A549 (cell line): ENCODE measurements around the gene RAB1B.

Experiments used
- BCL3 ChIP-seq: fragments of >200 bp; sonication (Bioruptor Twin); formaldehyde crosslinking; IDR thresholded peaks from 3 replicates; pipeline ENCODE4 v1.6.1; 2016
- CHD2 ChIP-seq: fragments of 150-350 bp; IDR thresholded peaks from 2 replicates; pipeline ENCODE4 v1.6.1; 2014; ENCODE audit warnings: low read length; ENCODE audit not compliant: partially characterized antibody
- CTCF ChIP-seq: fragments of >200 bp; sonication (Bioruptor Twin); formaldehyde crosslinking; IDR thresholded peaks from 3 replicates; pipeline ENCODE4 v1.5.1; 2016
- EP300 ChIP-seq, 2 experiments: fragments of >200 bp; sonication (Bioruptor Twin); formaldehyde crosslinking; IDR thresholded peaks; 2 replicates in 1 of 2; 3 replicates in 1 of 2; pipeline ENCODE4 v1.6.1; 2016 to 2017
- FOSL2 ChIP-seq, 2 experiments: fragments of 450-650 bp in 1 of 2; fragments of >200 bp in 1 of 2; sonication (Bioruptor Twin) in 1 of 2; formaldehyde crosslinking; IDR thresholded peaks; 2 replicates each; pipeline versions ENCODE4 v1.5.0 to v1.6.1; 2016 to 2020; ENCODE audit warnings: mild to moderate bottlenecking in 1 of 2, moderate library complexity in 1 of 2
- HDAC2 ChIP-seq: fragments of 200-600 bp; sonication (generic); IDR thresholded peaks from 2 replicates; pipeline ENCODE4 v1.6.1; 2016
- MAFK ChIP-seq: fragments of 450-650 bp; IDR thresholded peaks from 2 replicates; pipeline ENCODE4 v1.6.1; 2014; ENCODE audit not compliant: partially characterized antibody
- MAX ChIP-seq: IDR thresholded peaks from 2 replicates; pipeline ENCODE4 v1.6.1; 2012
- PBX3 ChIP-seq: IDR thresholded peaks from 2 replicates; pipeline ENCODE4 v1.6.1; 2012
- POLR2A ChIP-seq: IDR thresholded peaks from 2 replicates; pipeline ENCODE4 v1.6.1; 2012; ENCODE audit warnings: mild to moderate bottlenecking, low read length
- RARB ChIP-seq: fragments of 250-450 bp; sonication (Bioruptor Pico); IDR thresholded peaks from 2 replicates; pipeline ENCODE4 v1.8.0; 2021; ENCODE audit warnings: mild to moderate bottlenecking, moderate library complexity
- SMC3 ChIP-seq: fragments of >200 bp; sonication (Bioruptor Twin); formaldehyde crosslinking; IDR thresholded peaks from 3 replicates; pipeline ENCODE4 v1.6.1; 2018; ENCODE audit warnings: inconsistent platforms
- USF2 ChIP-seq: fragments of 450-650 bp; IDR thresholded peaks from 2 replicates; pipeline ENCODE4 v1.6.1; 2014; ENCODE audit warnings: antibody characterized with exemption

GRCh38 chr11:66302656-66303055, 34.2 kb downstream of the RAB1B start:
- TF ChIP-seq CTCF: no peak
- TF ChIP-seq EP300 (IDR thresholded peaks at IDR 0.05): no peak
- no peak for TF ChIP-seq RARB (CRISPR knock-in tag)
- TF ChIP-seq CHD2: no peak
- TF ChIP-seq MAX: no peak
- TF ChIP-seq USF2: no peak
- TF ChIP-seq FOSL2 (IDR thresholded peaks at IDR 0.05): no peak
- no peak for TF ChIP-seq FOSL2 (CRISPR knock-in tag; IDR thresholded peaks at IDR 0.05)
- no peak for TF ChIP-seq BCL3
- TF ChIP-seq MAFK: no peak
- TF ChIP-seq HDAC2: no peak
- TF ChIP-seq PBX3: no peak
- no peak for TF ChIP-seq SMC3
- TF ChIP-seq POLR2A: no peak
